CD1c-positive myeloid dendritic cell (primary cell): ENCODE measurements around the gene ZFYVE21.

Experiments
- DNase-seq: peaks from one replicate; pipeline ENCODE4 v3.0.0-alpha.2; 2016; ENCODE audit errors: extremely low spot score

The ZFYVE21 gene

GRCh38 chr14:103692159-103692558 lies 23.5 kb upstream of the ZFYVE21 start:
- DNase-seq = no peak

GRCh38 chr14:103692871-103693270 lies 22.7 kb upstream of the ZFYVE21 start:
- no peak for DNase-seq

GRCh38 chr14:103693515-103693914 lies 22.1 kb upstream of the ZFYVE21 start:
- no peak for DNase-seq

- no peak for DNase-seq
Observed at GRCh38 chr14:103694572-103695026, 21.0 kb upstream of the ZFYVE21 start.

GRCh38 chr14:103695296-103696069 lies 20.1 kb upstream of the ZFYVE21 start:
- no peak for DNase-seq

- no peak for DNase-seq
Observed at GRCh38 chr14:103696070-103696402, 19.6 kb upstream of the ZFYVE21 start.

- DNase-seq = no peak
Observed at GRCh38 chr14:103696466-103697071, 19.0 kb upstream of the ZFYVE21 start.

GRCh38 chr14:103697206-103697602 lies 18.4 kb upstream of the ZFYVE21 start:
- no peak for DNase-seq

- DNase-seq = no peak
Observed at GRCh38 chr14:103697603-103698379, 17.8 kb upstream of the ZFYVE21 start.

GRCh38 chr14:103698380-103699260 lies 17.0 kb upstream of the ZFYVE21 start:
- DNase-seq = no peak

GRCh38 chr14:103699261-103699661 lies 16.3 kb upstream of the ZFYVE21 start:
- DNase-seq = no peak

GRCh38 chr14:103699901-103700752 lies 15.5 kb upstream of the ZFYVE21 start:
- no peak for DNase-seq

GRCh38 chr14:103700753-103701490 lies 14.7 kb upstream of the ZFYVE21 start:
- no peak for DNase-seq

GRCh38 chr14:103702095-103702494 lies 13.5 kb upstream of the ZFYVE21 start:
- no peak for DNase-seq

GRCh38 chr14:103702497-103703432 lies 12.8 kb upstream of the ZFYVE21 start:
- no peak for DNase-seq

- no peak for DNase-seq
Observed at GRCh38 chr14:103703433-103704385, 11.9 kb upstream of the ZFYVE21 start.

GRCh38 chr14:103704708-103705107 lies 10.9 kb upstream of the ZFYVE21 start:
- no peak for DNase-seq

GRCh38 chr14:103705118-103705503 lies 10.5 kb upstream of the ZFYVE21 start:
- no peak for DNase-seq
